Left colon (tissue), 2 donors: ENCODE measurements around the gene ZNF484. TPM values are rescaled to one million over a fixed set of nuclear protein-coding genes. Genes with fewer than 3 reads are reported as not detected.
"Not testable (repeated sequence)": the region's sequence is repeated elsewhere in the genome, so short reads cannot be mapped to it uniquely, and the experiment has no call there.

Experiments used
- ATAC-seq: fragments of 200-7000 bp; cut with Tn5 transposase; one replicate; pipeline ENCODE4 v1.9.1; 2020; ENCODE audit warnings: mild to moderate bottlenecking, moderate library complexity
- DNase-seq, 2 donors: peaks; one replicate each; pipeline ENCODE4 v3.0.0-alpha.2; 2020
- intact Hi-C, 2 donors: fragments of 100-400 bp; cut with DNase I in 1 of 2; cut with micrococcal nuclease in 1 of 2; formaldehyde crosslinking; loops; one replicate each; pipeline versions ENCODE4 v1.11.2 to v1.14.0; 2022; cut with DNase I, micrococcal nuclease
- long read RNA-seq: library from polyadenylated mRNA; unstranded; transcript quantifications from one replicate; pipeline ENCODE4 v2.0.0, GENCODE V29; 2021
- total RNA-seq, 2 donors: library from RNA; stranded (reverse); fragmentation: NEBNext Ultra II Directional; extraction: Animal tissue kit (Norgen Biotek cat#: 25700); gene quantifications; one replicate each; pipeline ENCODE4 v1.2.1, GENCODE V29; 2021
- donor health status: DM: no; HTN: no; CAD: no.
- donor health status: DM: yes; HTN: yes; CAD: no.

ZNF484 gene
- 1 to 10 TPM; 5.1 to 6.0 TPM for total RNA-seq
- long read RNA-seq, partial matches to known transcripts = 0 of 4 reads
- long read RNA-seq, other reads (novel, unspliced or antisense) = 3 of 4 reads

- intact Hi-C loops = no loop called here
- DNase-seq (peak; percentile 98 to 100), ATAC-seq (peak; percentile 99)
Measured at GRCh38 chr9:92877531-92878430, at the start of gene ZNF484. Gene ZNF484 (minus strand): TSS chr9:92878038. CDS start chr9:92875029, 3,009 bp downstream.

- DNase-seq (no peak), ATAC-seq (no peak)
- intact Hi-C loops = no loop called here
Measured at GRCh38 chr9:92920437-92920836, 42.6 kb upstream of the ZNF484 start.

DNA sequence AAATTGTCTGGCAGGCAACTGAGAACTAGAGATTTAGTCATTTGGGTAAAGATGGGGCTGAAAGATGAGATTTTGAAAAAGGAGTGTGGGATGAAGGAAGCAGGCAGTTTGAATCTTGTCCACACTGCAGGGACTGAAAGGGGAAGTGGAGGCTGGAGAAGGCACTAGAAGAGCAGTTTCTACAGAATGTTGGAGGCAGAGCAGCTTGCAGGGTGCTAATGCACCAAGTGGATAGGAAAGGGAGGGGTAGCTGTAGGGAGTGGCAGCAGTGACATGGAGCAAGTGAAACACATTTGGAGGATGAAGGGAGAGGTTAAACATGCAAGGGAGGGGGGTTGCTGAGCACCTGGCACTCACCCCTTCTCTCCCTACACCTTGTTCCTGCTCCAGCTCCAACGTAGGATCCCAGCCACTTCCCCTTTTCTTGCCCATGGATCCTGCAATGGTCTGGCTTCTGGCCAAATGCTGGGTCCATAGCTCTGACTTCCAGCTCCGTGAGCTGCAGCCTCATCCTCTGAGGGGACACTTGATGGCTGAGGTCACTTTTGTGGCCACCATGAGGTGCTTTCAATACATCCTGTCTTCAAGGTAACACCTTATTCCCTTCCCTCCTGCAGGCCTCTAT lies 39.5 kb upstream of the ZNF484 start:
- intact Hi-C loops = no loop called here
- DNase-seq (peak in 1 of 2 donors; percentile 23), ATAC-seq (no peak)

- DNase-seq = peak in 1 of 2 donors; percentile 20
- intact Hi-C loops = no loop called here
- no peak for ATAC-seq
Measured at GRCh38 chr9:92911511-92912475, 34.0 kb upstream of the ZNF484 start.

GRCh38 chr9:92905137-92905536 lies 27.3 kb upstream of the ZNF484 start:
- ATAC-seq, intact Hi-C loops, DNase-seq: not testable (repeated sequence)

DNA sequence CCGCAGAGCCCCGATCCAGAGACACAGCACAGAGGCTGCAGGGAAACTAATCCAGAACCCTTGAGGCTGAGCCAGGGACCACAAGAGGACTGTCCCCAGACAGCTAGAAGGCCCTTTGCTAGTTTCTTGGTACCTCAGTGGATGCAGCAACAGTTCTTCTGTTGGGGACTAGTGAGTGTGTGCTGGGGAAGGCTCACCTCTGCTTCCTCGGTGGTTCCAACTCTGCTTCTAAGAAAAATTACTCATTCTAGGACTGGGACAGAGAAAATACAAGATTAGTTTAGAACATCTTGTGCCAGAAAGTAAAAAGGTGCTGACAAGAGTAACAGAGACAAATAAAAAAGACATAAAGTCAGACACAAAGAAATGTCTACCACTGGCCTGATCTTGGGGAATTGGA lies 19.5 kb upstream of the ZNF484 start:
- intact Hi-C loops = no loop called here
- DNase-seq = no peak
- ATAC-seq = no peak

DNA sequence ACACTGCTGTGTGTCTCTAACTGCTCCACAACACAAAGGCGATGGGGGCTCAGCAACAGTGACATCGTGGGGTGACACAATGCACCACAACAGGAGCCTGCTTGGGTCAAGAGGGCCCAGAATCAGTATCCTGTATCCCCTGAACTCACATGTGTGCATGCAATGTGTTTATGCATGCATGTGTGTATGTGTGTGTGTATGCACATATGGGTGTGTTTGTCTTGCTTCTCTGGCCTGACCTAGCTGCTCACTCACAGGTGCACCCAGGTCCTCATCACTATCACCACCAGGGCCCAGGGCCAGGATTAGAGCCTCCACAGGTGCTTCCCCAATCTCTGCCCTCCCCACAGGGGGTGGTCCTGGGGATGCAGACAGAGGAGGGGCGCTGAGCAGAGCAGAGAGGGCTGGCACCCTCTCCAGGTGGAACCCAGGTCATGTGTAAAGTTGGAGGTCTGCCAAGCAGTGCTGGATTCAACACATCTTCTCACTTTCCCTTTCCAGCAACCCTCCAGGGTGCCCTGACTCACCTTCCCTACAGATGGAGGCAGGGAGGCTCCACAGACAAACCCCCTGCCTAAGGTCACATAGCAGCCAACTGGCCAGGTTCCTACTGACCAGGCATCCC lies 18.1 kb upstream of the ZNF484 start:
- ATAC-seq (no peak), DNase-seq (no peak)
- intact Hi-C loops = no loop called here

DNA sequence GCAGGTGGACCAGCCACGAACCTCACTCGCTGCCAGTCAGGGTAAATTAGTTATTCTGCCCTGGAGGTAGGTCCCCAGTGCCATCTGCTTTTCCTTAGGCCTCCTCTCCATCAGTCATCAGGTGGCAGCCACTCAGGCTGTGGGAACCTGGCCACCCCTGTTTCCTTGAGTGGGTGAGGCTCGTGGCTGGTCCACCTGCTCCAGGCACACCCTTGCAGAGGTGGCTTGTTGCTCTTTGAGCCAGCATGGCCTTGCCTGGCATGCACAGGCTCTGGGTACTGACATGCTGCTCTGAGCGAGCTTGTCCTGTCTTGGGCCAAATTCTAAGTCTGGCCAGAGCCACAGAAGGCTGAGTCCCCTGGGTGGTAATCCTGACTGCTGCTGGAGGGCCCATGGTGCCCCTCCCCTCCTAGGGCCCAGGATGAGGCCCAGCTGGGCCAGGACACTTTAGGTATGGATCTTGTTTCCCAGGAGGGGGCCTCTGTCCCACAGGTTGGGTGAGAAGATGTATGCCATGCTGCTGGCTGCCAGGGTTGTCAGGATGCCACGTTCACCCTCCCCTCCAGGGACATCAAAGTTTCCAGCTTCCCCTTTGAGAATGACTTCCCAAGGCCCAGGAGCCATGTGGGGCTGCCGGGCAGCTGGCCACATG lies 17.0 kb upstream of the ZNF484 start:
- intact Hi-C loops = no loop called here
- no peak for ATAC-seq
- DNase-seq = no peak

DNA sequence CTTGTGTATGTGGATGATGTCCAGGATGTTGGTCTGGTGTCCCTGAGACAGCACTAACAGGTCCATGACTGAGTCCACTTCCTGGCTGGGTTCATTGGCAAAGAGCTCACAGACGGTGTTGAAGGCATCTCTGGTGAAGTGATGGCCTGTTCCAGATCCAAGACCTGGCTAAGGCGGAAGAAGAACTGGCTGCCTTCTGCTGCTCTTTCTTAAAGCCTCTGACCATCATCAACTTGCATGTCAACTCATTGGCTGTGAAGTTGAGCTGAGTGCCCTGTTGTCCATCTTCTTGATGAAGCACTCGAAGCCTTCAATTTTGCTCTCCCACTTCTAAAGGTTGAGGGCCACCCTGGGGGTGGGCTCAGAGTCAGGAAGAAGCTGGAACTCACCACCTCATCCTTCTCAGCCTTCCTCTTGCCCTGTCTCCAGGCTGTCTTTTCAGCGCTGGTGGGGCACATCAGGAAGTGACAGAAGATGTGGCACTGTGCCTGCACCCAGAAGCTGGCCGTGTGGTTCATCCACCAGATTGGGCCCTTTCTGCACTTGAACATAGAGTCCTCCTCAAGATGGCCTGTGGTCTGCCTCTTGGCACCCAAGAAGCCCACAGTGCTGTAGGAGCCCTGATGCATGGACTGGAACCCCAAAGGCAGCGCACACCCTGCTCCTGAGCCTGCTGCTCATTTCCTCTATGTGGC lies 16.2 kb upstream of the ZNF484 start:
- ATAC-seq, intact Hi-C loops: not testable (repeated sequence)

DNA sequence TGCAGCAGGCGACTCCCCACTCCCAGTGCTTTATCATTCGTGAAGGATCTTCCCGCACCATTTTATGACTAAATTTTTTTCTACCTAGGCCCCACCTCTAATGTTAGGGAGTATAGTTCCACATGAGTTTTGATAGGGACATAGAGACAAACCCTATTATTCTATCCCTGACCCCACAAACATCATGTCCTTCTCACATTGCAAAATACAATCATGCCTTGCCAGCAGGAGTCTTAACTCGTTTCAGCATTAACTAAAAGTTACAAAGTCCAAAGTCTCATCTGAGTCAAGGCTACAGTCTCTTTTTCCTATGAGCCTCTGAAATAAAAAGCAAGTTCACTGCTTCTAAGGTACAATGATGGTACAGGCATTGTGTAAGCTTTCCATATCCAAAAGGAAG lies 14.4 kb upstream of the ZNF484 start:
- DNase-seq, ATAC-seq, intact Hi-C loops: not testable (repeated sequence)

More for the DNA sequence above, 16.2 kb upstream of the ZNF484 start:
- DNase-seq = not testable (repeated sequence)

GRCh38 chr9:92890761-92891160 lies 12.9 kb upstream of the ZNF484 start:
- no peak for DNase-seq
- intact Hi-C loops = no loop called here
- no peak for ATAC-seq

DNA sequence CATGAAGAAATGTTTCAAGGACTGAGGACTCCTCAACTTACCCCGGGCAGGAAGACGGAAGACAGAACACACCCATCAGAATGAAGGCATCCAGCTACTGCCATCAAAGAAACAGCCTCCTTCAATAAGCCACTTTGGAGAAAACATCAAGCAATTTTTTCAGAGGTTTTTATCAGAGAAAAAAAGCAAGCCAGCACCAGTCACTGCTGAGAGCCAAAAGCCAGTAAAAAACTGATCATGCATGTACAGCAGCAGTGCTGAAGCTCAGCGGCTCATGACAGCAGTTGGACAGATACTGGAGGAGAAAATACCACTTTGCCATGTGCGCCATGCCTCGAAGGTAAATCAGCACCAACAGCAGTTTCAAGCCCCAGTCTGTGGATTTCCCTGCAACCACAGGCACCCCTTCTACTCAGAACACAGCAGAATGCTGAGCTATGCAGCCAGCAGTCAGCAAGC lies 10.1 kb upstream of the ZNF484 start:
- ATAC-seq = no peak
- intact Hi-C loops = no loop called here
- no peak for DNase-seq

GRCh38 chr9:92886846-92887610 lies 9.2 kb upstream of the ZNF484 start:
- DNase-seq, ATAC-seq, intact Hi-C loops: not testable (repeated sequence)

DNA sequence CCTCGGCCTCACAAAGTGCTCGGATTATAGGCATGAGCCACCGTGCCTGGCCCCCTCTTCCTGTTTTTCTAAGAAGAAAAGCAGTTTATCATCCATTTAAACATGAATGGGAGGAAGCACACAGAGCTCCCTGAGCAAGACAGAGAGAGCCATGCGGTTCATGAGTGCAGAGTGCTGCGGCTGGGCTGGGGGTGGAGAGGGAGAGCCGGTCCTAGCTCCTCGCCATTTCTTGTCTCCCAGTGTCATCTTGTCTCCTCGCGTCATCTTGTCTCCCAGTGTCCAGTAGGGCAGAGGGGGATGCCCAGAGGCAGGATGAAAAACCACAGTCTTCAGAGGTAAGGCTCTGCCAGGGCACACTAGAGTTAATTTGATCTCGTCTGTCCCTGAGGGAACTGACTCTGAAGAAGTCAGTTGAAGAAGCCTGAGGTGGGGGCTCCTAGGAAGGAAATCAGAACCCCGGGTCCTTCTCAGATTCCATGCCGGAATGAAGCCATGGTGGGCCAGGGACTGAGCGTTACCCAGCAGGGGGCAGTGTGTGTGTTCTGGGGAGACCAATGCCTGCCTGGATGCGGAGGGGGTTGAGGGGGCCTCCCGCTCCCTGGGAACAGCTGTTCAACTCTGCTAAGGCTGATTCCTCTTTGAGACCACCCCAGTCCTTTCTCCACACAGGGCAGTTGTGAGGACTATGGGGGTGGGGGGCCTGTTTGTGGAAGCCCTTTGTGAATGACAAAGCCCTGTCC lies 6.0 kb upstream of the ZNF484 start:
- intact Hi-C loops, ATAC-seq, DNase-seq: not testable (repeated sequence)

DNA sequence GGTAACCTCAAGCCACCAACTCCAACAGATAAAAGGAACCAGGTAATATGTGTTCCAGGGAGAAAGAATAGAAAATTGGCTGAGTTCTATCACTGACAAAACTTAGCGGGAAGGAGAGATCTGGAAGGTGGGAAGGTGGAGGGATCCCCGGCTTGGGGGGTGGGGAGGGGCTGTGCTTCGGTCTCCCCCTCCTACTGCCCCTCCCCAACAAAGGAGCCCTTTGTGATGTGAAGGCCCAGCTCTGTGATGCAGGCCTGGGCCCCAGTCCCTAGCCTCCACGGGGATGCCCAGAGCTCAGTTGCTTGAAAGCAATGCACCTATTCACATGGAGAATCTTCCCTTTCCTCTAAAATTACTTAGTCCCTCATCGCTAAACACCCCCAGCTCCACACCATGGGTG lies 4.4 kb upstream of the ZNF484 start:
- intact Hi-C loops = no loop called here
- DNase-seq (no peak), ATAC-seq (no peak)

- ATAC-seq = no peak
- intact Hi-C loops = no loop called here
Measured at GRCh38 chr9:92875373-92875772, 2.5 kb downstream of the ZNF484 start.

More at GRCh38 chr9:92875373-92875772, 2.5 kb downstream of the ZNF484 start:
- no peak for DNase-seq
